Adrenal gland (tissue), 5 donors: ENCODE data around the gene EOLA1.

Experiments used
- CTCF ChIP-seq, 6 experiments: fragments of 450-650 bp in 4 of 6; fragments of 200-600 bp in 2 of 6; sonication (generic) in 1 of 6; IDR thresholded peaks; 1 replicate in 5 of 6; 2 replicates in 1 of 6; pipeline versions ENCODE4 v1.5.1 to v1.8.0; 2016 to 2021; ENCODE audit warnings: antibody characterized with exemption in 6 of 6, mild to moderate bottlenecking in 2 of 6, moderate library complexity in 1 of 6
- POLR2A ChIP-seq, 2 donors: fragments of 450-650 bp; IDR thresholded peaks; one replicate each; pipeline ENCODE4 v1.6.1; 2017; ENCODE audit warnings: antibody characterized with exemption in 2 of 2, mild to moderate bottlenecking in 2 of 2, moderate library complexity in 1 of 2
- donor health status: DM: no; HTN: no; CAD: no.

- TF ChIP-seq CTCF (IDR thresholded peaks at IDR 0.05), result no peak
- no peak for TF ChIP-seq POLR2A (IDR thresholded peaks at IDR 0.05)
Observed at GRCh38 chrX:149539283-149540130, 1.3 kb upstream of the EOLA1 start.
